Measurements from ENCODE around the gene DNMT3B.
"Not testable (repeated sequence)": the region's sequence is repeated elsewhere in the genome, so short reads cannot be mapped to it uniquely, and the experiment has no call there.

The DNMT3B gene

DNA sequence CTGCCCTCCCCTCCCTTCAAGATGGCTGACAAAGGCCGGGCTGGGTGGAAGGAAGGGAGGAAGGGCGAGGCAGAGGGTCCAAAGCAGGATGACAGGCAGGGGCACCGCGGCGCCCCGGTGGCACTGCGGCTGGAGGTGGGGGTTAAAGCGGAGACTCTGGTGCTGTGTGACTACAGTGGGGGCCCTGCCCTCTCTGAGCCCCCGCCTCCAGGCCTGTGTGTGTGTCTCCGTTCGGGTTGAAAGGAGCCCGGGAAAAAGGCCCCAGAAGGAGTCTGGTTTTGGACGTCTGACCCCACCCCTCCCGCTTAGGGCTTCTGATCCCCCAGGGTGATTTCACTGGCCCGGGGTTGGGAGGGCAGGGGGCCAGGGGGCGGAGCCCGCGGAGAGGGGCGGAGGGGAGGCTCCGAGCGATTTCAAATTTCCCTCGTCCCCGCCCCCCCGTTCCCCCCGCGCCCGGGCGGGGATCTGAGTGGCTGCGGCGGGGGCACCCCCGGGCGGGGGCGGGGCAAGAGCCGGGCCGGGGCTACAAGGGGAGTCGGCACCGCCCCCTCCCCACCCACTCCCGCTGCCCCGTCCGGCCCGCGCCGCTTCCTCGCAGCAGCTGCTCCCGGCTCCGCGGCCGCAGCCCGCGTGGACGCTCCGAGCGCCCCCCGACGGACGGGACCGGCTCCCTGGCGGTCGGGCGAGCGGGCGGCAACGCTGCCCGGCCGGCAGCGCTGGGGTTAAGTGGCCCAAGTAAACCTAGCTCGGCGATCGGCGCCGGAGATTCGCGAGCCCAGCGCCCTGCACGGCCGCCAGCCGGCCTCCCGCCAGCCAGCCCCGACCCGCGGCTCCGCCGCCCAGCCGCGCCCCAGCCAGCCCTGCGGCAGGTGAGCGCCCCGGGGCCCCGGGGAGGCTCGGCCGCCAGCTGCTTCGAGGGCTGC, at the start of gene DNMT3B:
DNMT3B (plus strand) TSS at position 555 of the 923 bp plus-strand sequence. CDS start 17,939 bp downstream, outside the sequence.
- Histone ChIP-seq H4K20me1 (ENCODE audit: insufficient read depth, low read length) (peaks cover 3% of the 10 kb centered on the region; the same call in 1 of the 2 replicates), H3K27ac (ENCODE audit: low read length) (peak within 1 kb of the TSS; percentile 78), H3K79me2 (ENCODE audit: insufficient read depth, low read length) (no peaks in the 10 kb centered on the region; the same call in 1 of the 2 replicates), H3K27me3 (ENCODE audit: insufficient read depth, low read length, poor library complexity) (no peaks in the 10 kb centered on the region), H3K4me2 (ENCODE audit: insufficient read depth, low read length) (peak within 1 kb of the TSS; percentile 90), H3K36me3 (ENCODE audit: insufficient read depth, low read length) (no peaks in the 10 kb centered on the region), H2AFZ (ENCODE audit: low read depth, low read length) (peak within 1 kb of the TSS; percentile 92), H3K4me3 (ENCODE audit: low read depth in 1 of 2, low read length in 2 of 2) (peak within 1 kb of the TSS; percentile 48 to 65; a peak in 3 of 4 replicates), H3K9ac (ENCODE audit: low read depth, low read length) (peak within 1 kb of the TSS; percentile 75), H3K4me1 (ENCODE audit: insufficient read depth, low read length) (peaks cover 40% of the 10 kb centered on the region), H3K9me3 (ENCODE audit: insufficient read depth, low read length, severe bottlenecking) (no peaks in the 10 kb centered on the region)
- ATAC-seq (ENCODE audit: insufficient read depth, low read depth) (peak; percentile 76), DNase-seq (peak; percentile 93)
- TF ChIP-seq, protein P1, sequence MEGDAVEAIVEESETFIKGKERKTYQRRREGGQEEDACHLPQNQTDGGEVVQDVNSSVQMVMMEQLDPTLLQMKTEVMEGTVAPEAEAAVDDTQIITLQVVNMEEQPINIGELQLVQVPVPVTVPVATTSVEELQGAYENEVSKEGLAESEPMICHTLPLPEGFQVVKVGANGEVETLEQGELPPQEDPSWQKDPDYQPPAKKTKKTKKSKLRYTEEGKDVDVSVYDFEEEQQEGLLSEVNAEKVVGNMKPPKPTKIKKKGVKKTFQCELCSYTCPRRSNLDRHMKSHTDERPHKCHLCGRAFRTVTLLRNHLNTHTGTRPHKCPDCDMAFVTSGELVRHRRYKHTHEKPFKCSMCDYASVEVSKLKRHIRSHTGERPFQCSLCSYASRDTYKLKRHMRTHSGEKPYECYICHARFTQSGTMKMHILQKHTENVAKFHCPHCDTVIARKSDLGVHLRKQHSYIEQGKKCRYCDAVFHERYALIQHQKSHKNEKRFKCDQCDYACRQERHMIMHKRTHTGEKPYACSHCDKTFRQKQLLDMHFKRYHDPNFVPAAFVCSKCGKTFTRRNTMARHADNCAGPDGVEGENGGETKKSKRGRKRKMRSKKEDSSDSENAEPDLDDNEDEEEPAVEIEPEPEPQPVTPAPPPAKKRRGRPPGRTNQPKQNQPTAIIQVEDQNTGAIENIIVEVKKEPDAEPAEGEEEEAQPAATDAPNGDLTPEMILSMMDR (IDR thresholded peaks at IDR 0.05; ENCODE audit: borderline replicate concordance, extremely low read depth, low read length, poor library complexity, severe bottlenecking) = peak; percentile 39
- TF ChIP-seq EZH2 (IDR thresholded peaks at IDR 0.05; ENCODE audit: borderline replicate concordance, low read depth, low read length, severe bottlenecking) = no peak

DNA sequence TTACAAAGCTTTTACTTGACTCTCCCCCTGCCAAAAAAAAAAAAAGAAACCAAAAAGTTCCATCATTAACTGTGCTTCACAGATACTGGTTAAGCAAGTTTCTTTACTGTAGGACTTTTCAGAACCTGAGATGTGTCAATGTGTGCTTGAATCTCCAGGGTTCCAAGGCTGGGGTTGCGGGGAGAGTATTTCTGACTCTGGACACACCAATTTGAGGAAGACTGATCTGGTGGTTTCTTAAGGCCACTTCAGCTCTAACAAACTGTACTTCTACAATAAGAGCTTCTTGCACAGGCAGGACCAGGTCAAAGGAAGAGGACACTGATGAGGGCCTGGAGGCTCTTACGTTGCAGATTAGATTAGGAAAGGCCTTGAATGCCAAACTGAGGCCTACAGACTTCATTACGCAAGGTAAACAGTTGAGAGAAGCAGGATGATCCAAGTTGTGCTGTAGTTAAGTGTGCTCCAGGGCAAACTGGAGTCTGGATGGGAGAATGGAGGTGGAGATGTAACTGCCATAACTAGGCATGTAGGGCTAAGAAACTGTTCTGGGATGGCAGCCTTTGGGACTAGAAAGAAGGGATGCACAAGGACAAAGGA, 43.3 kb upstream of the DNMT3B start:
- Histone ChIP-seq H3K27ac (ENCODE audit: low read length) (no peak overlapping the region), H4K20me1 (ENCODE audit: insufficient read depth, low read length) (no peaks in the 10 kb centered on the region), H3K27me3 (ENCODE audit: insufficient read depth, low read length, poor library complexity) (no peaks in the 10 kb centered on the region), H3K4me1 (ENCODE audit: insufficient read depth, low read length) (no peaks in the 10 kb centered on the region), H3K36me3 (ENCODE audit: insufficient read depth, low read length) (peaks cover 37% of the 10 kb centered on the region), H3K4me3 (ENCODE audit: low read depth in 1 of 2, low read length in 2 of 2) (no peak overlapping the region), H3K9me3 (ENCODE audit: insufficient read depth, low read length, severe bottlenecking) (no peaks in the 10 kb centered on the region), H2AFZ (ENCODE audit: low read depth, low read length) (no peak overlapping the region), H3K9ac (ENCODE audit: low read depth, low read length) (no peak overlapping the region), H3K4me2 (ENCODE audit: insufficient read depth, low read length) (no peak overlapping the region), H3K79me2 (ENCODE audit: insufficient read depth, low read length) (no peaks in the 10 kb centered on the region)
- ATAC-seq (ENCODE audit: insufficient read depth, low read depth) = no peak
- DNase-seq = no peak
- TF ChIP-seq EZH2 (IDR thresholded peaks at IDR 0.05; ENCODE audit: borderline replicate concordance, low read depth, low read length, severe bottlenecking) = no peak
- TF ChIP-seq, protein P1 (IDR thresholded peaks at IDR 0.05; ENCODE audit: borderline replicate concordance, extremely low read depth, low read length, poor library complexity, severe bottlenecking) = no peak

DNA sequence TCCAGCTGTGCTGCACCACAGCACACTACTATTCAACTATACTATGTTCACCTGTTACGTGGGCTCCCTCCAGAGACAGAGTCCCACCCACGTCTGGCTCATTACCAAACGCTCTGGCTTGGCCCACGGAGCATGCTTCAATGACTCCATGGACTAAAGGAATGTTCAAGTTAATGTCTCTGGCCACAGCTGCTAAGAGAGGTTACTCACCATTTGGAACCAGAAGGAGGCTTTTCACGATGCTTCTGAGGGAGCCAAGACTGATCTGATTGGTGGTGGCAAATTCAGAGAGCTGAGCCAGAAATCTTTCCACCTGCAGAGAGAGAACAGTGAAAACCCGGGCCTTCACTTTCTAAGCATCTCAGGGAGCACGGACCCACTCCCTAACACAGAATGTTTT, 34.5 kb upstream of the DNMT3B start:
- Histone ChIP-seq H3K9ac (ENCODE audit: low read depth, low read length) (no peak overlapping the region), H3K9me3 (ENCODE audit: insufficient read depth, low read length, severe bottlenecking) (no peaks in the 10 kb centered on the region), H3K27ac (ENCODE audit: low read length) (0 out of 2 replicates have a peak overlapping the region, but pooled peaks have one; percentile 11), H3K36me3 (ENCODE audit: insufficient read depth, low read length) (peaks cover 43% of the 10 kb centered on the region), H3K4me1 (ENCODE audit: insufficient read depth, low read length) (no peaks in the 10 kb centered on the region), H3K79me2 (ENCODE audit: insufficient read depth, low read length) (peaks cover 22% of the 10 kb centered on the region), H4K20me1 (ENCODE audit: insufficient read depth, low read length) (no peaks in the 10 kb centered on the region; the same call in 1 of the 2 replicates), H3K4me3 (ENCODE audit: low read depth in 1 of 2, low read length in 2 of 2) (no peak overlapping the region), H2AFZ (ENCODE audit: low read depth, low read length) (no peak overlapping the region), H3K27me3 (ENCODE audit: insufficient read depth, low read length, poor library complexity) (no peaks in the 10 kb centered on the region), H3K4me2 (ENCODE audit: insufficient read depth, low read length) (no peak overlapping the region)
- ATAC-seq (ENCODE audit: insufficient read depth, low read depth) (no peak), DNase-seq (no peak)
- TF ChIP-seq EZH2 (IDR thresholded peaks at IDR 0.05; ENCODE audit: borderline replicate concordance, low read depth, low read length, severe bottlenecking) = no peak
- TF ChIP-seq, protein P1 (IDR thresholded peaks at IDR 0.05; ENCODE audit: borderline replicate concordance, extremely low read depth, low read length, poor library complexity, severe bottlenecking) = no peak

DNA sequence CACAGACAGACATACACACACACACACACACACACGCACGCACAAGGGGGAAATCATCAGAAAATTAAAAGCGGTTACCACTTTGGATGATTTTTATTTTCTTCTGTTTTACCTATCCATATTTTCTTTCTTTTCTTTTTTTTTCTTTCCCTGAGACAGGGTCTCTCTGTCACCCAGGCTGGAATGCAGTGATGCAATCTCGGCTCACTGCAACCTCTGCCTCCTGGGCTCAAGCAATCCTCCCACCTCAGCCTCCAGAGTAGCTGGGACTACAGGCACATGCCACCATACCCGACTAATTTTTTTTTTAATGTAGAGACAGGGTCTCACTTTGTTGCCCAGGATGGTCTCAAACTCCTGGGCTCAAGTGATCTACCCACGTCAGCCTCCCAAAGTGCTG, 33.8 kb upstream of the DNMT3B start:
- DNase-seq; ATAC-seq (ENCODE audit: insufficient read depth, low read depth); H2AFZ ChIP-seq (ENCODE audit: low read depth, low read length); H3K4me3 ChIP-seq (ENCODE audit: low read depth in 1 of 2, low read length in 2 of 2); H3K9me3 ChIP-seq (ENCODE audit: insufficient read depth, low read length, severe bottlenecking); H3K9ac ChIP-seq (ENCODE audit: low read depth, low read length); H4K20me1 ChIP-seq (ENCODE audit: insufficient read depth, low read length); H3K4me1 ChIP-seq (ENCODE audit: insufficient read depth, low read length); H3K27me3 ChIP-seq (ENCODE audit: insufficient read depth, low read length, poor library complexity); H3K4me2 ChIP-seq (ENCODE audit: insufficient read depth, low read length): not testable (repeated sequence)
- H3K27ac ChIP-seq (ENCODE audit: low read length) = peak overlapping the region; percentile 11; the same call in 1 of the 2 replicates
- peaks cover 43% of the 10 kb centered on the region for H3K36me3 ChIP-seq (ENCODE audit: insufficient read depth, low read length)
- peaks cover 22% of the 10 kb centered on the region for H3K79me2 ChIP-seq (ENCODE audit: insufficient read depth, low read length)

DNA sequence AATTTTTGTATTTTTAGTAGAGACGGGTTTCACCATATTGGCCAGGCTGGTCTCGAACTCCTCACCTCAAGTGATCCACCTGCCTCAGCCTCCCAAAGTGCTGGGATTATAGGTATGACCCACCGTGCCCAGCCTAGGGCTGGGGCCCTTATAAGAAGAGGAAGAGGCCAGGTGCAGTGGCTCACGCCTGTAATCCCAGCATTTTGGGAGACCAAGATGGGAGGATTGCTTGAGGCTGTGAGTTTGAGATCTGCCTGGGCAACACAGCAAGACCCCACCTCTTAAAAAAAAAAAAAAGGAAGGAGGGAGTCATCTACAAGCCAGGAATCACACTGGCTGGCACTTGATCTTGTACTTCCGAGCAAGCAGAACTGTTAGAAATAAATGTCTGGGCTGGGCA, 32.9 kb upstream of the DNMT3B start:
- peaks cover 43% of the 10 kb centered on the region for H3K36me3 ChIP-seq (ENCODE audit: insufficient read depth, low read length)
- not testable (repeated sequence) for H3K4me3 ChIP-seq (ENCODE audit: low read depth in 1 of 2, low read length in 2 of 2); DNase-seq; H3K9me3 ChIP-seq (ENCODE audit: insufficient read depth, low read length, severe bottlenecking); H3K9ac ChIP-seq (ENCODE audit: low read depth, low read length); H2AFZ ChIP-seq (ENCODE audit: low read depth, low read length); H3K4me2 ChIP-seq (ENCODE audit: insufficient read depth, low read length); ATAC-seq (ENCODE audit: insufficient read depth, low read depth); H3K27me3 ChIP-seq (ENCODE audit: insufficient read depth, low read length, poor library complexity); H3K4me1 ChIP-seq (ENCODE audit: insufficient read depth, low read length); H4K20me1 ChIP-seq (ENCODE audit: insufficient read depth, low read length)
- peak overlapping the region; percentile 3; the same call in 1 of the 2 replicates for H3K27ac ChIP-seq (ENCODE audit: low read length)
- H3K79me2 ChIP-seq (ENCODE audit: insufficient read depth, low read length) = peaks cover 23% of the 10 kb centered on the region

Data from DND-41 (cell line).